PC-3 (cell line): ENCODE measurements around the gene RHEBL1. TPM values are rescaled to one million over a fixed set of nuclear protein-coding genes. Genes with fewer than 3 reads are reported as not detected.

Source experiments
- ATAC-seq: fragments of 200-7000 bp; cut with Tn5 transposase; 2 replicates; pipeline ENCODE4 v1.9.1; 2020; ENCODE audit warnings: mild to moderate bottlenecking, moderate library complexity
- BruUV-seq: library from RNA; stranded (reverse); fragments of 400-500 nt; replicated peaks from 2 replicates; lab custom pipeline; 2021; lab: Mats Ljungman, UMichigan
- CTCF ChIA-PET: fragments of 300-600 bp; sonication (Branson Sonifier 250); formaldehyde crosslinking; loops from one replicate; lab custom pipeline; 2022; ENCODE audit warnings: antibody characterized with exemption; lab: Charles Lee
- POLR2A ChIA-PET: fragments of 300-600 bp; sonication (Branson Sonifier 250); formaldehyde crosslinking; loops from one replicate; lab custom pipeline; 2022; ENCODE audit warnings: antibody characterized with exemption; ENCODE audit not compliant: unreplicated experiment; lab: Charles Lee
- DNase-seq: peaks from one replicate; pipeline ENCODE4 v3.0.0-alpha.2; 2015
- H2AFZ ChIP-seq: fragments of 300-600 bp; sonication (generic); 2 replicates; pipeline ENCODE4 v1.6.0; 2016; ENCODE audit warnings: antibody characterized with exemption, low read length
- H3F3A ChIP-seq: fragments of 300-600 bp; sonication (generic); one replicate; pipeline ENCODE4 v1.6.0; 2017; ENCODE audit warnings: antibody characterized with exemption, low read length, control low read depth, mild to moderate bottlenecking; ENCODE audit not compliant: unreplicated experiment
- H3K27ac ChIP-seq: fragments of 300-600 bp; sonication (generic); 2 replicates; pipeline ENCODE4 v1.5.1; 2016; ENCODE audit warnings: mild to moderate bottlenecking, low read length
- H3K27me3 ChIP-seq: fragments of 300-600 bp; sonication (generic); 2 replicates; pipeline ENCODE4 v1.6.1; 2016; ENCODE audit warnings: low read length, mixed read lengths
- H3K36me3 ChIP-seq: fragments of 300-600 bp; sonication (generic); 2 replicates; pipeline ENCODE4 v1.6.1; 2016; ENCODE audit warnings: low read depth, mixed run types, low read length, mixed read lengths
- H3K4me1 ChIP-seq: fragments of 300-600 bp; sonication (generic); 2 replicates; pipeline ENCODE4 v1.5.1; 2016; ENCODE audit warnings: low read length; ENCODE audit not compliant: insufficient read depth
- H3K4me2 ChIP-seq: fragments of 300-600 bp; sonication (generic); 2 replicates; pipeline ENCODE4 v1.6.0; 2016; ENCODE audit warnings: low read length
- H3K4me3 ChIP-seq: fragments of 300-600 bp; sonication (generic); 2 replicates; pipeline ENCODE4 v1.5.1; 2016; ENCODE audit warnings: mild to moderate bottlenecking, low read length, mixed read lengths
- H3K79me2 ChIP-seq: fragments of 300-600 bp; sonication (generic); 2 replicates; pipeline ENCODE4 v1.6.1; 2017; ENCODE audit warnings: low read length, mixed read lengths
- H3K9ac ChIP-seq: fragments of 300-600 bp; sonication (generic); 2 replicates; pipeline ENCODE4 v1.6.0; 2016; ENCODE audit warnings: mild to moderate bottlenecking, low read length
- H3K9me2 ChIP-seq: fragments of 300-600 bp; sonication (generic); replicated peaks from 2 replicates; pipeline ENCODE4 v1.6.1; 2016; ENCODE audit warnings: mixed run types, low read length, mixed read lengths
- H3K9me3 ChIP-seq: fragments of 300-600 bp; sonication (generic); 2 replicates; pipeline ENCODE4 v1.6.1; 2016; ENCODE audit warnings: low read length, mixed read lengths
- H4K20me1 ChIP-seq: fragments of 300-600 bp; sonication (generic); 2 replicates; pipeline ENCODE4 v1.6.1; 2016; ENCODE audit warnings: low read length, mixed read lengths
- CTCF ChIP-seq: fragments of 300-600 bp; sonication (generic); conservative IDR thresholded peaks from 2 replicates; pipeline ENCODE4 v1.5.1; 2017; ENCODE audit warnings: antibody characterized with exemption, low read depth, mild to moderate bottlenecking, low read length
- EZH2 ChIP-seq: fragments of 300-600 bp; sonication (generic); IDR thresholded peaks from one replicate; pipeline ENCODE4 v1.6.1; 2017; ENCODE audit warnings: antibody characterized with exemption, mild to moderate bottlenecking, low read length; ENCODE audit not compliant: unreplicated experiment
- EZH2phosphoT487 ChIP-seq: fragments of 300-600 bp; sonication (generic); IDR thresholded peaks from 2 replicates; pipeline ENCODE4 v1.6.1; 2018; ENCODE audit warnings: mild to moderate bottlenecking, antibody characterized with exemption, low read length, borderline replicate concordance
- intact Hi-C: fragments of 100-400 bp; cut with micrococcal nuclease; formaldehyde crosslinking; loops from 2 replicates; pipeline ENCODE4 v1.9.0; 2023
- total RNA-seq: library from RNA; depleted of rRNA; stranded (reverse); fragments of >200 nt; gene quantifications from 2 replicates; pipeline ENCODE4 v1.2.3, GENCODE V29; 2014

RHEBL1 gene
- total RNA-seq, 1 experiment from 2014 or later, result 5.0 TPM

- peaks cover 34% of the 10 kb centered on the region for H3K79me2 ChIP-seq
- peaks cover 5% of the 10 kb centered on the region; the same call in 1 of the 2 replicates for H3K36me3 ChIP-seq
- H3K4me2 ChIP-seq, result peak within 1 kb of the TSS; percentile 94
- no peak for TF ChIP-seq EZH2phosphoT487
- TF ChIP-seq CTCF, result peak; percentile 58
- no peak for TF ChIP-seq EZH2
- peak within 1 kb of the TSS; percentile 81 for H3K27ac ChIP-seq
- H3F3A ChIP-seq, result peaks cover 4% of the 10 kb centered on the region
- CTCF ChIA-PET, result interaction anchor here (0.6 to 1.0 kb wide), 2 partner anchors 21 to 61 kb away, joined by 5 to 10 read pairs; no protein-coding TSS in a partner anchor
- no peaks in the 10 kb centered on the region for H4K20me1 ChIP-seq
- ATAC-seq (peak; percentile 90), DNase-seq (peak; percentile 97)
- H2AFZ ChIP-seq, result peak within 1 kb of the TSS; percentile 80
- BruUV-seq, result TSS peak; percentile 67
- H3K9ac ChIP-seq, result peak within 1 kb of the TSS; percentile 94
- no peaks in the 10 kb centered on the region for H3K9me2 ChIP-seq
- no peaks in the 10 kb centered on the region for H3K9me3 ChIP-seq
- no peaks in the 10 kb centered on the region for H3K27me3 ChIP-seq
- H3K4me1 ChIP-seq, result peaks cover 18% of the 10 kb centered on the region
- intact Hi-C loops, result no loop called here
- H3K4me3 ChIP-seq, result peak within 1 kb of the TSS; percentile 93
- POLR2A ChIA-PET, result interaction anchor here (0.6 kb wide), 1 partner anchor 61 kb away, joined by 14 read pairs; the partner anchor contains the start of gene ARF3
These were observed 51.3 kb downstream of the RHEBL1 start, which contains the start of gene PRKAG1 for GRCh38 chr12:49018261-49019119. PRKAG1 (minus strand) TSS chr12:49018776; CDS start chr12:49018740, 36 bp downstream.

GRCh38 chr12:49017891-49018260 is 51.9 kb downstream of the RHEBL1 start:
- TF ChIP-seq EZH2phosphoT487 (no peak), EZH2 (no peak), CTCF (no peak)
- Histone ChIP-seq H3K9me3 (no peaks in the 10 kb centered on the region), H3K9ac (peak overlapping the region; percentile 94), H3F3A (peaks cover 4% of the 10 kb centered on the region), H3K4me1 (peaks cover 18% of the 10 kb centered on the region), H3K9me2 (no peaks in the 10 kb centered on the region), H3K27ac (peak overlapping the region; percentile 81), H3K36me3 (peaks cover 5% of the 10 kb centered on the region; the same call in 1 of the 2 replicates), H2AFZ (peak overlapping the region; percentile 56), H4K20me1 (no peaks in the 10 kb centered on the region), H3K4me3 (peak overlapping the region; percentile 93), H3K27me3 (no peaks in the 10 kb centered on the region), H3K79me2 (peaks cover 34% of the 10 kb centered on the region), H3K4me2 (peak overlapping the region; percentile 94)
- intact Hi-C loops, result no loop called here
- ChIA-PET CTCF (interaction anchor here (0.6 to 1.0 kb wide), 2 partner anchors 21 to 60 kb away, joined by 5 to 10 read pairs; no protein-coding TSS in a partner anchor), POLR2A (interaction anchor here (0.6 kb wide), 1 partner anchor 60 kb away, joined by 14 read pairs; the partner anchor contains the start of gene ARF3)
- peak; percentile 16 for ATAC-seq
- DNase-seq, result peak; percentile 35
- BruUV-seq, result no TSS peak
